Brain microvascular endothelial cell (primary cell): ENCODE data around the gene DUOX1.

ENCODE experiments used
- DNase-seq: peaks from one replicate; pipeline ENCODE4 v3.0.0-alpha.2; 2020
- H3K27ac ChIP-seq: fragments of 250-450 bp; sonication (Bioruptor Pico); 2 replicates; pipeline ENCODE4 v1.5.1; 2020; ENCODE audit warnings: mild to moderate bottlenecking, moderate library complexity
- H3K27me3 ChIP-seq: fragments of 250-450 bp; sonication (Bioruptor Pico); replicated peaks from 2 replicates; pipeline ENCODE4 v1.5.1; 2020; ENCODE audit warnings: mild to moderate bottlenecking
- H3K36me3 ChIP-seq: fragments of 250-450 bp; sonication (Bioruptor Pico); replicated peaks from 2 replicates; pipeline ENCODE4 v1.5.1; 2020; ENCODE audit warnings: mild to moderate bottlenecking
- H3K4me3 ChIP-seq: 2 replicates; pipeline ENCODE4 v1.5.1; 2011; ENCODE audit warnings: low read depth, mild to moderate bottlenecking, control low read depth, low read length, moderate library complexity
- in situ Hi-C: cut with HindIII; loops from 2 replicates; pipeline ENCODE4 v1.10.0; 2017; ENCODE audit warnings: low sequenced_read_pairs, low pct_ligation_motif_present
- TF ChIP-seq, protein P1 (sequence below): IDR thresholded peaks from 2 replicates; pipeline ENCODE4 v1.5.1; 2011; ENCODE audit warnings: low read depth, mild to moderate bottlenecking, moderate library complexity, low read length, control low read depth, inconsistent platforms; ENCODE audit errors: missing control alignments

The DUOX1 gene

DNA sequence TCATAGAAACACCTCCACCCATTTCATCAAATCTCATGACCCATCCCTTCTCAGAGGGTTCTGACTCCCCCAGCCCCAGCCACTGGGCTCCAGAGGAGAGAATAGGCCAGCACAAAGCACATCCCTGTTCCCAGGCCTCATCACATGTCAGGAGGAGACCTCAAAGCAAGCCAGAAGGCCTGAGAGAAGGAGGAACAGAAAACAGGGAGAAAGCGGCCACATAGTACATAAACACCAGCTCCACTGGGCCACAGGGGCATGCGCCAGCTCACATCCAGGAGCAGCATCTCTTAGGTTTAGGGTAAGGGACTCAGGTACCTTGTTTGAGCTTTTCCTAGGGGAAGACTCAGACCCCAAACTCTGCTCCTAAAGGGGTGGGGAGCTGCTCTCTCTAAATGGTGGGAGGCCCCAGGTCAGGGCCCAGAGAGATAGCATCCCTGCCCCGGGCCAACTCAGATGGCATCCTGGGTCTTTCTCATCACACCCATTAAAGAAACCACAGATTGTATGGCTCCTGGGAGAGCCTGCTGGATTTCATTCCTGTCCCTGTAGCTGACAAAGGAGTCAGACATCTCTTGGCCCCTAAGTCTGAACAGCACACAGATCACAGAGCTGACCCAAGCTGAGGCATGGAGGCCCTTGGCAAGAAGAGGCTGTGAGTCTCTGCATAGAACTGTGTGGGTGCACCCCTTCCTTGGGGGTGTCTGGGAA is 55.4 kb downstream of the DUOX1 start:
- Histone ChIP-seq H3K36me3 (no peaks in the 10 kb centered on the region), H3K27me3 (peaks cover under 1% of the 10 kb centered on the region), H3K27ac (no peak overlapping the region), H3K4me3 (no peak overlapping the region)
- DNase-seq: no peak
- TF ChIP-seq, protein P1, sequence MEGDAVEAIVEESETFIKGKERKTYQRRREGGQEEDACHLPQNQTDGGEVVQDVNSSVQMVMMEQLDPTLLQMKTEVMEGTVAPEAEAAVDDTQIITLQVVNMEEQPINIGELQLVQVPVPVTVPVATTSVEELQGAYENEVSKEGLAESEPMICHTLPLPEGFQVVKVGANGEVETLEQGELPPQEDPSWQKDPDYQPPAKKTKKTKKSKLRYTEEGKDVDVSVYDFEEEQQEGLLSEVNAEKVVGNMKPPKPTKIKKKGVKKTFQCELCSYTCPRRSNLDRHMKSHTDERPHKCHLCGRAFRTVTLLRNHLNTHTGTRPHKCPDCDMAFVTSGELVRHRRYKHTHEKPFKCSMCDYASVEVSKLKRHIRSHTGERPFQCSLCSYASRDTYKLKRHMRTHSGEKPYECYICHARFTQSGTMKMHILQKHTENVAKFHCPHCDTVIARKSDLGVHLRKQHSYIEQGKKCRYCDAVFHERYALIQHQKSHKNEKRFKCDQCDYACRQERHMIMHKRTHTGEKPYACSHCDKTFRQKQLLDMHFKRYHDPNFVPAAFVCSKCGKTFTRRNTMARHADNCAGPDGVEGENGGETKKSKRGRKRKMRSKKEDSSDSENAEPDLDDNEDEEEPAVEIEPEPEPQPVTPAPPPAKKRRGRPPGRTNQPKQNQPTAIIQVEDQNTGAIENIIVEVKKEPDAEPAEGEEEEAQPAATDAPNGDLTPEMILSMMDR: no peak
- in situ Hi-C loops: no loop called here

DNA sequence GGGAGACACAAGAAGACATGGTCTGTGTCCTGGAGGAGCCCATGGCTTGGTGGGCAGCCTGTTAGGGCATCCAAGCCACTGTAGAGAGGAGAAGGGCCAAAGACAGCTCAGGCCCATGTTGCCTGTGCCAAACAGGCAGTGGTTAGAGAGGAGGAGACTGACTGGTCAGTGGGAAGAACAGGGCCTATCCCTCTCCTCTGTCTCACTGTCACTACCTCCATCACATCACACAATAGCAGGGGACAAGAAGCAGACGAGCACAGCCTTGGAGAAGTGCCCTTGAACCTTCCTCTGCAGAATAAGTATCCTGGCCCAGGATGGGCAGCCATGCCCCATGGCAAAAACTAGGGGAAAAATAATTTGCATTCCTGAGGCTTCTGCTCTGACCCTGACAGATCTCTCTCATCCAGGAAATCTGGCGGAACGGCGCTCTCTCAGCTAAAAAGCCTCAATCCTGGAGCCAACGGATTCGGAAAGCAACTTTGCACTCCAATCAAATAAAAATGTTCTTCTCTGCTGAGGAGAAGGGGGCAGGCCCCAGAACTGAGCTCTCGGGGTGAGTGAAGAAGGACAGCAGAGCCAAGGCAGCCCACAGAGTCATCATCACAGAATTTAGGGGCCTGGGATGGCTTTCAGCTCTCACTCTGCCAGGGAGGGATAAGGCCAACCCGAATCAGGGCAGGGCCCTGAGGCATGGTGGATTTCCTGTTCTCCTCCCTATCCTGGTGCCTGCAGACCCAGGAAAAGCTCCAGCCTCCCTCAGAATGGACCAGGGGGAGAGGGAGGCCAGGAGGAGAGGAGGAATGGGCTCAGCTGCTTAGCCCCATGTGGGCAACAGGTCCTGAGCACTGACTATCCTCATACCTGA is 56.3 kb downstream of the DUOX1 start:
- Histone ChIP-seq H3K27me3 (peaks cover 2% of the 10 kb centered on the region), H3K36me3 (no peaks in the 10 kb centered on the region), H3K27ac (no peak overlapping the region), H3K4me3 (no peak overlapping the region)
- in situ Hi-C loops: no loop called here
- TF ChIP-seq, protein P1: no peak
- DNase-seq: no peak

DNA sequence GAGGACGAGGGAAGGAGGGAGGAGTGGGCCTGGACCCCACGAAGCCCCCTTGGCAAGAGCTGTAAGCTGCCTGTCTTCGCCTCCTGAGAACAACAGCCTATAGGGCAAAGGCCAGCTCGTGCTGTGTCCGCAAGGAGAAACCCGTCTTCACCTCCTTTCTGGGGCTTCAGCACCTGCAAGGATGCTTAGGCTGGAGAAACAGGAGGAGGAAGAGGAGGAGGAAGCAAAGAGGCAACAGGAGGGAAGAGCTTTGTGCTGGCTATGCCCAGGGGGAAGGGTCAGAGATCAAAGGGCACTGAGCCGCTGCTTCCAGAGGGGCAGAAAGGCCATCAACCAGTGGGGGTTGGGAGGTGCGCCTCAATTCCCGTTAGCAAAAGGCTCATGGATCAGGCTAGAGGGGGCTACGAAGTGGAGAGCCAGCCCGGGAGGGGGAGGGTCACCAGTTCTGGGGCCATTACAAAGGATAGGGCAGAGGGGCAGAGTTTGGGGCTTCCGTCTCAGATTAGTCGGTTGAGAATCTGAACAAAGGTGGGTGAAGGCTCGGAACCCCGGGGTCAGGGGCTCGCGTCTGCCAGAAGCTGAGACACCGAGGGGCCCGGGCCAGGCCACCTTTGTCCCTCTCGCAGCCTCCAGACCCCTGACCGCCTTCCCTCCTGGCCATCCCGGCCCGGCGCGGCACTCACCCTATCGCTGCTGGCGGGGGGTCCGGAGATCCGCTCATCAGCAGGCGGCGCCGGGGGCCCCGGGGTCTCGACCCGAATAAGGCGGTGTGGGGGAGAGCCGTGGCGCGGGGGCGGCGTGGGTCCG is 57.2 kb downstream of the DUOX1 start:
- H3K4me3 ChIP-seq: peak overlapping the region; percentile 69
- H3K36me3 ChIP-seq: no peaks in the 10 kb centered on the region
- no peak for DNase-seq
- H3K27ac ChIP-seq: no peak overlapping the region
- in situ Hi-C loops: no loop called here
- TF ChIP-seq, protein P1: no peak
- H3K27me3 ChIP-seq: peaks cover 2% of the 10 kb centered on the region

DNA sequence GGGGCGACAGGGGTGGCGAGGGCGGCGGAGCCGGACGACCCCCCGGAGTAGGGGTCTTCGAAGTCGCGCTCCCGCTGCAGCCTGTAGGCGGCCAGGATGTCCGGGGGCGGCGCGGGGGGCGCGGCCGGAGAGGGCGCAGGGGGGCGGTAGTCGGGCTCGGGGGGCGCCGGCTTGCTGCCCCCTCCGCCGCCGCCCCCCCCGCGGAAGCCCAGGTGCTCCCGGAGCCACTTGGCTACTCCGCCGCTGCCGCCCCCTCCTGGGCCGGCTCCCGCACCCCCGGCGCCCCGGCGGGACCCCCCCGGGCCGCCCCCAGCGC is 57.7 kb downstream of the DUOX1 start:
- H3K4me3 ChIP-seq: peak overlapping the region; percentile 69
- H3K36me3 ChIP-seq: no peaks in the 10 kb centered on the region
- H3K27ac ChIP-seq: no peak overlapping the region
- H3K27me3 ChIP-seq: peaks cover 2% of the 10 kb centered on the region
- no peak for DNase-seq
- in situ Hi-C loops: no loop called here
- TF ChIP-seq, protein P1: no peak

DNA sequence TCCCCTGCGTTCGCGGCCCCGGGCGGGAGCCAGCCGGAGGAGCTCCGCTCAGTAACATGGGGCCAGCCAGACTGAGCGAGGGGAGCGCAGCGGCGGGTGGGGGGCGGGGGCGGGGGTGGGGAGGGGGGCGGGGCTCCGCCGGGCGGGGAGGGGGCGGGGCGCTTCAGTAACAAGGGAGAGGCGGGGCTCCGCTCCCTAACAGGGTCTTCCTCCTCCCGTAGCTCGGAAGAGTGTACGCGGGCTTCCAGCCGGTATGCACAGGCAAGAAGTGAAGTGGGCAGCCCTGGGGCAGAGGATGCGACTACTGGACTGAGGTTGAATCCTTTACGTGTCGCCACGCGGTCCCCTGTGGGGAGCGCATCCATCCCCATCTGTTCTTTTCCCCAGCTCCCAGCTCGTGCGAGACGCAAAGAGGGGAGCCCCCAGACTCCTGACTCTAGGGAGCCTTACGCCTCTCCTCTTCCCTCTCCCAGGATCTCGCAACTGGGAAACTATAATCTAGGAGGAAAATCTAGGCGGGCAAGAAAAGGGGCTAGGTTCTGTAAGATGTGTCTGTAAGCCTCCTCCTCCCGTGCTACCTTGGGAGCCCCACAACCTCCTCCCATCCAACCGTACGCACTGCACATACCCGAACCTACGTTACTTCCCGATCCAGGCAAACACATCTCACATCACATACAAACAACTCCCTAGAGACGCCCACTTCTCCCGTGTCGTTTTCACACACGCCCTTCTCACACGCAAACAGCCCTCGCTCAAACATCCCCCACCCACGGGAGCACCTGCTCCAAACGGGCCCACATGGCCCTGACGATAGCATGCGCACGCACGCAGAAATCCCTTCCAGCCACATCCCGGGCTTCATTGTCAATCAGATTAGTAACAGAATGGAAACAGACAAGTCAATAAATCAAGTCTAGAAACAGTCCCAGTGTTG is 58.4 kb downstream of the DUOX1 start, which contains the start of gene SHF:
TSS of gene SHF (minus strand) at position 73 of the 937 bp plus-strand sequence. CDS start at position 58, 15 bp downstream.
- in situ Hi-C loops: no loop called here

More for the DNA sequence above, 58.4 kb downstream of the DUOX1 start, which contains the start of gene SHF:
- no peak for DNase-seq
- Histone ChIP-seq H3K4me3 (peak within 1 kb of the TSS; percentile 69), H3K27me3 (peaks cover 2% of the 10 kb centered on the region), H3K36me3 (no peaks in the 10 kb centered on the region), H3K27ac (no peak within 1 kb of the TSS)
- TF ChIP-seq, protein P1: no peak
